Neural cell (in vitro differentiated cells): ENCODE data around the gene CACNA1A. TPM values are rescaled to one million over a fixed set of nuclear protein-coding genes. Genes with fewer than 3 reads are reported as not detected.
"Not testable (repeated sequence)": the region's sequence is repeated elsewhere in the genome, so short reads cannot be mapped to it uniquely, and the experiment has no call there.

Experiments
- H2AFZ ChIP-seq: fragments of 200-600, 300-800 bp; sonication (generic), shearing (Covaris generic); 2 replicates; pipeline ENCODE4 v1.6.0; 2014; ENCODE audit warnings: low read depth, mild to moderate bottlenecking, antibody characterized with exemption, low read length, moderate library complexity
- H3F3A ChIP-seq: fragments of 200-600 bp; shearing (Covaris generic); 2 replicates; pipeline ENCODE4 v1.6.1; 2016; ENCODE audit warnings: mild to moderate bottlenecking, moderate library complexity, mixed read lengths, antibody characterized with exemption, low read length; ENCODE audit not compliant: insufficient read depth, poor library complexity, severe bottlenecking
- H3K27ac ChIP-seq: fragments of 200-600, 300-800 bp; sonication (generic), shearing (Covaris generic); 2 replicates; pipeline ENCODE4 v1.5.1; 2014; ENCODE audit warnings: mild to moderate bottlenecking, low read length, moderate library complexity
- H3K27me3 ChIP-seq: fragments of 300-800, 200-600 bp; sonication (generic), shearing (Covaris generic); 2 replicates; pipeline ENCODE4 v1.6.0; 2014; ENCODE audit warnings: mild to moderate bottlenecking, low read depth, low read length, moderate library complexity; ENCODE audit not compliant: insufficient read depth
- H3K36me3 ChIP-seq: fragments of 300-800, 200-600 bp; sonication (generic), shearing (Covaris generic); 2 replicates; pipeline ENCODE4 v1.5.1; 2014; ENCODE audit warnings: mild to moderate bottlenecking, antibody characterized with exemption, low read length, moderate library complexity; ENCODE audit not compliant: insufficient read depth
- H3K4me2 ChIP-seq: fragments of 300-800, 200-600 bp; sonication (generic), shearing (Covaris generic); 2 replicates; pipeline ENCODE4 v1.6.0; 2014; ENCODE audit warnings: mild to moderate bottlenecking, low read length
- H3K4me3 ChIP-seq: fragments of 300-800, 200-600 bp; sonication (generic), shearing (Covaris generic); 2 replicates; pipeline ENCODE4 v1.5.1; 2014; ENCODE audit warnings: mild to moderate bottlenecking, low read length, moderate library complexity
- H3K79me2 ChIP-seq: fragments of 200-600 bp; shearing (Covaris generic); replicated peaks from 2 replicates; pipeline ENCODE4 v1.6.0; 2014; ENCODE audit warnings: mild to moderate bottlenecking, low read length, moderate library complexity; ENCODE audit not compliant: insufficient read depth
- H3K9ac ChIP-seq: fragments of 300-800, 200-600 bp; sonication (generic), shearing (Covaris generic); 2 replicates; pipeline ENCODE4 v1.6.1; 2016; ENCODE audit warnings: mild to moderate bottlenecking, low read length, mixed read lengths
- H3K9me2 ChIP-seq: fragments of 200-600 bp; shearing (Covaris generic); 2 replicates; pipeline ENCODE4 v1.6.1; 2016; ENCODE audit warnings: mild to moderate bottlenecking, low read length, mixed read lengths; ENCODE audit not compliant: insufficient read depth
- H3K9me3 ChIP-seq: fragments of 200-600, 300-800 bp; sonication (generic), shearing (Covaris generic); 2 replicates; pipeline ENCODE4 v1.6.1; 2016; ENCODE audit warnings: mild to moderate bottlenecking, mixed run types, low read length, moderate library complexity, mixed read lengths
- H4K20me1 ChIP-seq: fragments of 200-600 bp; shearing (Covaris generic); 2 replicates; pipeline ENCODE4 v1.6.1; 2016; ENCODE audit warnings: mild to moderate bottlenecking, mixed run types; ENCODE audit not compliant: insufficient read depth
- EP300 ChIP-seq: fragments of 450-650 bp; conservative IDR thresholded peaks from 2 replicates; pipeline ENCODE4 v1.6.1; 2014; ENCODE audit warnings: antibody characterized with exemption, mild to moderate bottlenecking, moderate library complexity; ENCODE audit not compliant: poor library complexity, severe bottlenecking
- EZH2 ChIP-seq: fragments of 200-600, 300-800 bp; shearing (Covaris generic), sonication (generic); IDR thresholded peaks from 2 replicates; pipeline ENCODE4 v1.6.1; 2014; ENCODE audit warnings: antibody characterized with exemption, low read length, borderline replicate concordance, mild to moderate bottlenecking; ENCODE audit not compliant: insufficient read depth, poor library complexity, severe bottlenecking
- MXI1 ChIP-seq: fragments of 450-650 bp; conservative IDR thresholded peaks from 2 replicates; pipeline ENCODE4 v1.6.1; 2014; ENCODE audit warnings: antibody characterized with exemption, mild to moderate bottlenecking; ENCODE audit not compliant: poor library complexity, severe bottlenecking
- POLR2AphosphoS5 ChIP-seq: IDR thresholded peaks from 2 replicates; pipeline ENCODE4 v1.6.1; 2012
- RAD21 ChIP-seq: fragments of 450-650 bp; conservative IDR thresholded peaks from 2 replicates; pipeline ENCODE4 v1.6.1; 2014; ENCODE audit warnings: antibody characterized with exemption, mild to moderate bottlenecking, moderate library complexity
- SMC3 ChIP-seq: fragments of 450-650 bp; conservative IDR thresholded peaks from 2 replicates; pipeline ENCODE4 v1.6.1; 2014; ENCODE audit warnings: antibody characterized with exemption, mild to moderate bottlenecking, moderate library complexity; ENCODE audit not compliant: poor library complexity
- TAF1 ChIP-seq: IDR thresholded peaks from 2 replicates; pipeline ENCODE4 v1.6.1; 2012; ENCODE audit warnings: low read depth
- polyA plus RNA-seq: library from polyadenylated mRNA; depleted of rRNA; stranded (reverse); fragments of >200 nt; gene quantifications from 2 replicates; pipeline ENCODE4 v1.2.3, GENCODE V29; 2014
- TF ChIP-seq, protein P1 (sequence below): IDR thresholded peaks from 2 replicates; pipeline ENCODE4 v1.6.1; 2012; ENCODE audit warnings: borderline replicate concordance
- TF ChIP-seq, protein P2 (sequence below): fragments of 450-650 bp; IDR thresholded peaks from 2 replicates; pipeline ENCODE4 v1.5.1; 2014; ENCODE audit warnings: antibody characterized with exemption, mild to moderate bottlenecking, moderate library complexity; ENCODE audit not compliant: poor library complexity, severe bottlenecking

The CACNA1A gene
- polyA plus RNA-seq, 1 donor from 2014 or later: 6.9 TPM

GRCh38 chr19:13362668-13363067 lies 143.6 kb downstream of the CACNA1A start:
- TF ChIP-seq TAF1 (no peak), RAD21 (no peak), EZH2 (no peak), EP300 (no peak), SMC3 (no peak), MXI1 (no peak), POLR2AphosphoS5 (no peak)
- TF ChIP-seq, protein P1, sequence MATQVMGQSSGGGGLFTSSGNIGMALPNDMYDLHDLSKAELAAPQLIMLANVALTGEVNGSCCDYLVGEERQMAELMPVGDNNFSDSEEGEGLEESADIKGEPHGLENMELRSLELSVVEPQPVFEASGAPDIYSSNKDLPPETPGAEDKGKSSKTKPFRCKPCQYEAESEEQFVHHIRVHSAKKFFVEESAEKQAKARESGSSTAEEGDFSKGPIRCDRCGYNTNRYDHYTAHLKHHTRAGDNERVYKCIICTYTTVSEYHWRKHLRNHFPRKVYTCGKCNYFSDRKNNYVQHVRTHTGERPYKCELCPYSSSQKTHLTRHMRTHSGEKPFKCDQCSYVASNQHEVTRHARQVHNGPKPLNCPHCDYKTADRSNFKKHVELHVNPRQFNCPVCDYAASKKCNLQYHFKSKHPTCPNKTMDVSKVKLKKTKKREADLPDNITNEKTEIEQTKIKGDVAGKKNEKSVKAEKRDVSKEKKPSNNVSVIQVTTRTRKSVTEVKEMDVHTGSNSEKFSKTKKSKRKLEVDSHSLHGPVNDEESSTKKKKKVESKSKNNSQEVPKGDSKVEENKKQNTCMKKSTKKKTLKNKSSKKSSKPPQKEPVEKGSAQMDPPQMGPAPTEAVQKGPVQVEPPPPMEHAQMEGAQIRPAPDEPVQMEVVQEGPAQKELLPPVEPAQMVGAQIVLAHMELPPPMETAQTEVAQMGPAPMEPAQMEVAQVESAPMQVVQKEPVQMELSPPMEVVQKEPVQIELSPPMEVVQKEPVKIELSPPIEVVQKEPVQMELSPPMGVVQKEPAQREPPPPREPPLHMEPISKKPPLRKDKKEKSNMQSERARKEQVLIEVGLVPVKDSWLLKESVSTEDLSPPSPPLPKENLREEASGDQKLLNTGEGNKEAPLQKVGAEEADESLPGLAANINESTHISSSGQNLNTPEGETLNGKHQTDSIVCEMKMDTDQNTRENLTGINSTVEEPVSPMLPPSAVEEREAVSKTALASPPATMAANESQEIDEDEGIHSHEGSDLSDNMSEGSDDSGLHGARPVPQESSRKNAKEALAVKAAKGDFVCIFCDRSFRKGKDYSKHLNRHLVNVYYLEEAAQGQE: no peak
- TF ChIP-seq, protein P2, sequence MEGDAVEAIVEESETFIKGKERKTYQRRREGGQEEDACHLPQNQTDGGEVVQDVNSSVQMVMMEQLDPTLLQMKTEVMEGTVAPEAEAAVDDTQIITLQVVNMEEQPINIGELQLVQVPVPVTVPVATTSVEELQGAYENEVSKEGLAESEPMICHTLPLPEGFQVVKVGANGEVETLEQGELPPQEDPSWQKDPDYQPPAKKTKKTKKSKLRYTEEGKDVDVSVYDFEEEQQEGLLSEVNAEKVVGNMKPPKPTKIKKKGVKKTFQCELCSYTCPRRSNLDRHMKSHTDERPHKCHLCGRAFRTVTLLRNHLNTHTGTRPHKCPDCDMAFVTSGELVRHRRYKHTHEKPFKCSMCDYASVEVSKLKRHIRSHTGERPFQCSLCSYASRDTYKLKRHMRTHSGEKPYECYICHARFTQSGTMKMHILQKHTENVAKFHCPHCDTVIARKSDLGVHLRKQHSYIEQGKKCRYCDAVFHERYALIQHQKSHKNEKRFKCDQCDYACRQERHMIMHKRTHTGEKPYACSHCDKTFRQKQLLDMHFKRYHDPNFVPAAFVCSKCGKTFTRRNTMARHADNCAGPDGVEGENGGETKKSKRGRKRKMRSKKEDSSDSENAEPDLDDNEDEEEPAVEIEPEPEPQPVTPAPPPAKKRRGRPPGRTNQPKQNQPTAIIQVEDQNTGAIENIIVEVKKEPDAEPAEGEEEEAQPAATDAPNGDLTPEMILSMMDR: no peak
- Histone ChIP-seq H3K9me2 (no peaks in the 10 kb centered on the region), H3K79me2 (no peaks in the 10 kb centered on the region), H3K27me3 (no peaks in the 10 kb centered on the region), H3K36me3 (no peaks in the 10 kb centered on the region), H3K27ac (no peak overlapping the region), H3K4me2 (no peak overlapping the region), H3K9ac (no peak overlapping the region), H4K20me1 (no peaks in the 10 kb centered on the region), H3F3A (no peaks in the 10 kb centered on the region), H2AFZ (no peak overlapping the region), H3K4me3 (no peak overlapping the region), H3K9me3 (peaks cover 7% of the 10 kb centered on the region)

DNA sequence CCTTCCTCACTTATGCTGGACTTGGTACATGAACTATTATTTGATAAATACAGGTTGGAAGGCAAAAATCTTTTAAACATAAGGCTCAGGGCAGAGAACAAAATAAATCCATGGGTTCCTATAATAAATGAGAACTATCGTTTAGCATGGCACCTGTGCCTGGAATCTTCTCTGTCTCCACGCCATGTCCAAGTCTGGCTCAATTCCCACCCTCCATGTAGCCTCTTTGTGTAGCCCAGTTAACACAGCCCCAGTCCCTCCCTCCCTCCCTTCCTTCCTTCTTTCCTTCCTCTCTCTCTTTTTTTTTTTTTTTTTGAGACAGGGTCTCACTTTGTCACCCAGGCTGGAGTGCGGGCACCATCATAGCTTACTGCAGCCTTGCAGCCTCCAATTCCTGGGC lies 144.6 kb downstream of the CACNA1A start:
- not testable (repeated sequence) for H3K4me2 ChIP-seq, H3K9ac ChIP-seq, H3K9me3 ChIP-seq, H3K9me2 ChIP-seq, H3K27ac ChIP-seq, H2AFZ ChIP-seq, H4K20me1 ChIP-seq, H3F3A ChIP-seq, H3K27me3 ChIP-seq, H3K79me2 ChIP-seq, H3K36me3 ChIP-seq, H3K4me3 ChIP-seq

DNA sequence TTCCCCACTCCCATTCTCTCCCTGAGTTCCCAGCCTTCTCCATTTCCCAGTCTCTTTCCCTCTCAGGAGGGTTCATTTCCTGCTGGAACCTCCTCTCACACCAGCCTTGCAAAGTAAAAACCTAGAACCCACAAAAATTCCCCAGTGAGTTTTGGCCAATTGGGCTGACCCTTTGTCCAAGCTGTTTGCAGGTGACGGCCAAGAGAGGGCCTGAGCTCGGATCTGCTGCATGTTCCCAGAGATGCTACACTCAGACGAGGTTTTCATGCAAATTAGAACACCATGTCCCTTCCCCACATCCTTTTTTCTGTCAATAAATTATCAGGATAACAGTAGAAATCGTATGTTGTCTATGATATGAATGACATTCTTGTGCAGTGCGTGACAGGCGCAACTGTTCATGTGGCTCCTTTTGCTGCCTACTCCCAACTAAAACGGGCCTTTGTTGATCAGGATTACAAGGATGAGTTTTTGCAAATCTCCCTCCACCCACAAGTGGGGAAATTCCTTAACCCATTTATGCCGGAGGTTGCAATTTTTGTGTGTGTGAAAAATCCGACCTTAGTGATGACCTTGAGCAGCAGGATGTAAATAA lies 149.5 kb downstream of the CACNA1A start:
- no peak overlapping the region for H3K9ac ChIP-seq
- peaks cover 7% of the 10 kb centered on the region for H3K9me3 ChIP-seq
- no peaks in the 10 kb centered on the region for H3K36me3 ChIP-seq
- H3F3A ChIP-seq: no peaks in the 10 kb centered on the region
- H3K27me3 ChIP-seq: no peaks in the 10 kb centered on the region
- H3K4me3 ChIP-seq: no peak overlapping the region
- H4K20me1 ChIP-seq: no peaks in the 10 kb centered on the region
- TF ChIP-seq RAD21: no peak
- TF ChIP-seq MXI1: no peak
- TF ChIP-seq, protein P1: no peak
- no peak for TF ChIP-seq EZH2
- no peak for TF ChIP-seq TAF1
- no peak for TF ChIP-seq EP300
- TF ChIP-seq POLR2AphosphoS5: no peak
- no peak for TF ChIP-seq SMC3
- TF ChIP-seq, protein P2: no peak
- no peak overlapping the region for H2AFZ ChIP-seq
- H3K79me2 ChIP-seq: no peaks in the 10 kb centered on the region
- no peak overlapping the region for H3K27ac ChIP-seq
- H3K9me2 ChIP-seq: no peaks in the 10 kb centered on the region
- no peak overlapping the region for H3K4me2 ChIP-seq
